B cell (primary cell): ENCODE measurements around the gene USP20. TPM values are rescaled to one million over a fixed set of nuclear protein-coding genes. Genes with fewer than 3 reads are reported as not detected.

Experiments used
- ATAC-seq: fragments of 200-7000 bp; cut with Tn5 transposase; one replicate; pipeline ENCODE4 v1.10.0; 2021; ENCODE audit warnings: low read depth, mild to moderate bottlenecking, moderate number of reproducible peaks, moderate library complexity
- CTCF ChIA-PET: fragments of 350-600 bp; sonication (Branson Sonifier 250); formaldehyde crosslinking; loops from one replicate; lab custom pipeline; 2021; ENCODE audit warnings: antibody characterized with exemption, inconsistent platforms; lab: Charles Lee
- POLR2A ChIA-PET: fragments of 350-600 bp; sonication (Branson Sonifier 250); formaldehyde crosslinking; loops from one replicate; lab custom pipeline; 2021; ENCODE audit warnings: antibody characterized with exemption; lab: Charles Lee
- DNase-seq: peaks from one replicate; pipeline ENCODE4 v3.0.0; 2013
- H2AFZ ChIP-seq: 2 replicates; pipeline ENCODE4 v1.6.1; 2012; ENCODE audit warnings: mild to moderate bottlenecking, low read depth, low read length; ENCODE audit not compliant: insufficient read depth, poor library complexity, severe bottlenecking
- H3K27ac ChIP-seq, 2 donors: 1 replicate in 1 of 2; 2 replicates in 1 of 2; pipeline ENCODE4 v1.5.1; 2012 to 2013; ENCODE audit warnings: low read length in 2 of 2, mild to moderate bottlenecking in 2 of 2, moderate library complexity in 1 of 2
- H3K27me3 ChIP-seq, 4 experiments: fragments of 200-600 bp in 1 of 4; sonication (generic) in 1 of 4; replicated peaks in 1 of 4; 1 replicate in 2 of 4; 2 replicates in 2 of 4; pipeline versions ENCODE4 v1.6.1 to v1.7.0; 2013 to 2016; ENCODE audit warnings: low read length in 3 of 4, mild to moderate bottlenecking in 2 of 4, mixed read lengths in 1 of 4, moderate library complexity in 1 of 4; ENCODE audit not compliant: insufficient read depth in 4 of 4, control insufficient read depth in 3 of 4; ENCODE audit errors: control extremely low read depth in 1 of 4
- H3K36me3 ChIP-seq, 2 experiments: replicated peaks in 1 of 2; 1 replicate in 1 of 2; 2 replicates in 1 of 2; pipeline versions ENCODE4 v1.6.1 to v1.7.1; 2013; ENCODE audit warnings: low read length in 1 of 2; ENCODE audit not compliant: insufficient read depth in 2 of 2, control insufficient read depth in 1 of 2; ENCODE audit errors: control extremely low read depth in 1 of 2, extremely low read depth in 1 of 2
- H3K4me1 ChIP-seq, 2 donors: fragments of 200-600 bp in 1 of 2; sonication (generic) in 1 of 2; 1 replicate in 1 of 2; 2 replicates in 1 of 2; pipeline versions ENCODE4 v1.5.1 to v1.6.1; 2013 to 2017; ENCODE audit warnings: low read length in 2 of 2; ENCODE audit not compliant: control insufficient read depth in 2 of 2, insufficient read depth in 2 of 2
- H3K4me2 ChIP-seq: replicated peaks from 2 replicates; pipeline ENCODE3; 2012; ENCODE audit warnings: mild to moderate bottlenecking, low read depth, low read length; ENCODE audit not compliant: poor library complexity, severe bottlenecking
- H3K4me3 ChIP-seq, 5 experiments: fragments of 200-600 bp in 1 of 5; sonication (generic) in 1 of 5; 1 replicate in 3 of 5; 2 replicates in 2 of 5; pipeline versions ENCODE4 v1.5.1 to v1.7.0; 2011 to 2016; ENCODE audit warnings: low read length in 4 of 5, mild to moderate bottlenecking in 4 of 5, low read depth in 2 of 5, control low read depth in 1 of 5, moderate library complexity in 1 of 5; ENCODE audit not compliant: insufficient read depth in 1 of 5; ENCODE audit errors: control extremely low read depth in 1 of 5, extremely low read depth in 1 of 5
- H3K79me2 ChIP-seq: fragments of 200-600 bp; sonication (generic); one replicate; pipeline ENCODE4 v1.6.0; 2016; ENCODE audit warnings: low read length; ENCODE audit not compliant: control insufficient read depth, insufficient read depth
- H3K9ac ChIP-seq: fragments of 200-600 bp; sonication (generic); 2 replicates; pipeline ENCODE4 v1.6.1; 2017; ENCODE audit warnings: mild to moderate bottlenecking, low read length, moderate library complexity
- H3K9me3 ChIP-seq, 3 donors: one replicate each; pipeline versions ENCODE4 v1.6.1 to v1.7.1; 2013; ENCODE audit warnings: low read length in 2 of 3; ENCODE audit not compliant: control insufficient read depth in 2 of 3, insufficient read depth in 1 of 3; ENCODE audit errors: control extremely low read depth in 1 of 3
- H4K20me1 ChIP-seq: 2 replicates; pipeline ENCODE4 v1.6.0; 2012; ENCODE audit warnings: mild to moderate bottlenecking, low read length; ENCODE audit not compliant: insufficient read depth, control insufficient read depth, poor library complexity, severe bottlenecking
- H3K27ac Mint-ChIP-seq: one replicate; pipeline ENCODE4 v1.8.0; 2021; ENCODE audit warnings: mixed read lengths
- H3K27me3 Mint-ChIP-seq: one replicate; pipeline ENCODE4 v1.8.0; 2021; ENCODE audit warnings: mixed read lengths
- H3K4me1 Mint-ChIP-seq: one replicate; pipeline ENCODE4 v1.8.0; 2021; ENCODE audit warnings: mixed read lengths
- H3K4me3 Mint-ChIP-seq: one replicate; pipeline ENCODE4 v1.8.0; 2021; ENCODE audit warnings: mixed read lengths
- H3K9me3 Mint-ChIP-seq: one replicate; pipeline ENCODE4 v1.8.0; 2022; ENCODE audit warnings: mixed read lengths; ENCODE audit not compliant: insufficient read depth
- EZH2 ChIP-seq: IDR thresholded peaks from 2 replicates; pipeline ENCODE4 v1.6.1; 2012; ENCODE audit warnings: borderline replicate concordance, low read depth, mild to moderate bottlenecking, moderate library complexity, low read length; ENCODE audit not compliant: insufficient read depth, poor library complexity, severe bottlenecking
- WGBS: methylation state at CpG from one replicate; pipeline ENCODE4 v1.1.5; 2013; ENCODE audit warnings: missing lambda C conversion rate; ENCODE audit not compliant: insufficient coverage; 5-methylcytosine and 5-hydroxymethylcytosine counted together
- intact Hi-C: fragments of 100-400 bp; cut with micrococcal nuclease; formaldehyde crosslinking; loops from one replicate; pipeline ENCODE4 v1.10.0; 2022
- polyA plus RNA-seq: library from polyadenylated mRNA; depleted of rRNA; stranded (reverse); fragments of >200 nt; gene quantifications from 2 replicates; pipeline ENCODE4 v1.2.3, GENCODE V29; 2012
- total RNA-seq, 2 donors: library from RNA; stranded (reverse); fragments of 120-200 nt in 1 of 2; gene quantifications; 1 replicate in 1 of 2; 2 replicates in 1 of 2; pipeline versions ENCODE4 v1.2.3 to v1.2.4, GENCODE V29; 2013 to 2022
- TF ChIP-seq, protein P1 (sequence below): fragments of 200-600 bp; IDR thresholded peaks from one replicate; pipeline ENCODE4 v1.8.0; 2022; ENCODE audit warnings: antibody characterized with exemption, mild to moderate bottlenecking

Gene USP20
- total and polyA plus RNA-seq, 2 donors (not counting 1 experiment from before 2014, with no cell fraction given): 49.5 to 72.6 TPM

DNA sequence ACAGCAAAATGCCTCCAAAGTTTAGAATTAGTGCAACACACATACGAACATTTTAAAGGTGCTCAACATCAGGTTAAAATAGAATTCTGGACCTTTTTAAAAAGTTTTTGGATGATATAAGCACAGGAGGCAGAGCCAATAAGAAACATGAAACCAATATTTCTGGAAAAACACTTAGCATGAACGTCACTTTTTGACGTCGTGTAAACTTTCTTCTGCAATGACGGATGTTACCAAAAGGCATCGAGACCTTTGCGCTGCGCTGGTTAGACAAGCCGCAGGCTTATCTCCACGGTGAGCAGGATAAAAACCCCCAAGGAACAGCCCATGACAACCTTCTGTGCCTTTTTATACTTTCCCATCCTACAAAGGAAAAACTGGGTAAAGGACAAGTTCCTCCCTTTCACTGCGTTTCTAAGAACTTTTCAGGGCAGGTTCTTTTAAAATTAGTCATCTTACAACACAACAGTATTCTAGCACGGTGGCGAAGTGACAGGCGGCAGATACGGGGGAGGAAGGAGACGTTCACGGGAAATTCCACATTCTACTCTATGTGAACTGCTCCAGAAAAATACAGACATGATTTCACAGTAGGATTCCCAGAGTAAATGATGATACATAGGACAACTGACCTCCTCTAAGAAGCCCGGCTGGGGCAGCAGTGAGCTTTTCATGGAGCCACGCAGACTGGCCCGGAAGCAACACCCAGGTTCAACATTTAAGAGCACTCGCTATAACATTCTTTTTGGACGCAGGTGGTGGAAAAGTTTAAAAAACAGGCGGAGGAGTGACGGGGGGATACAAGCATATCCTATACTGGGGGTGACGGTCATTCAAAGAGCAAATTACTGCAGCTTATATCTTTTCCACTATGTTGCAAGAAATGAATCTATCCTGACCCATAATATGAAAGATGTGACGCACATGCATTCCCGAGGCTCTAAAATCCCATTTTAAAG lies 52.4 kb downstream of the USP20 start:
- H3K27ac ChIP-seq: peak overlapping the region; percentile 86 to 90
- ChIA-PET CTCF (interaction anchor here (0.8 to 5.3 kb wide), 14 partner anchors 10 to 220 kb away, joined by 3 to 23 read pairs (median 4); no protein-coding TSS in a partner anchor), POLR2A (interaction anchor here (0.6 to 2.3 kb wide), 9 partner anchors 11 to 777 kb away, joined by 3 to 18 read pairs (median 5); partner anchors contain the start of genes CRAT, GPR107 and PTPA)
- DNase-seq (peak; percentile 70), ATAC-seq (no peak)
- H3K79me2 ChIP-seq: peaks cover 25% of the 10 kb centered on the region
- peak overlapping the region; percentile 99 for H3K4me2 ChIP-seq
- H4K20me1 ChIP-seq: no peaks in the 10 kb centered on the region
- Mint-ChIP-seq H3K9me3 (no peaks in the 10 kb centered on the region), H3K27ac (peak overlapping the region; percentile 97), H3K4me3 (peak overlapping the region; percentile 95), H3K4me1 (peaks cover 85% of the 10 kb centered on the region), H3K27me3 (no peaks in the 10 kb centered on the region)
- H3K4me3 ChIP-seq: peak overlapping the region; percentile 24 to 70 (median 52)
- H2AFZ ChIP-seq: no peak overlapping the region
- WGBS: 20% methylated on average over 6 of the region's 27 CpGs
- peaks cover 76 to 88% of the 10 kb centered on the region in 2 donors for H3K4me1 ChIP-seq
- H3K27me3 ChIP-seq: no peaks in the 10 kb centered on the region
- peak overlapping the region; percentile 71 for H3K9ac ChIP-seq
- no peak for TF ChIP-seq EZH2
- TF ChIP-seq, protein P1, sequence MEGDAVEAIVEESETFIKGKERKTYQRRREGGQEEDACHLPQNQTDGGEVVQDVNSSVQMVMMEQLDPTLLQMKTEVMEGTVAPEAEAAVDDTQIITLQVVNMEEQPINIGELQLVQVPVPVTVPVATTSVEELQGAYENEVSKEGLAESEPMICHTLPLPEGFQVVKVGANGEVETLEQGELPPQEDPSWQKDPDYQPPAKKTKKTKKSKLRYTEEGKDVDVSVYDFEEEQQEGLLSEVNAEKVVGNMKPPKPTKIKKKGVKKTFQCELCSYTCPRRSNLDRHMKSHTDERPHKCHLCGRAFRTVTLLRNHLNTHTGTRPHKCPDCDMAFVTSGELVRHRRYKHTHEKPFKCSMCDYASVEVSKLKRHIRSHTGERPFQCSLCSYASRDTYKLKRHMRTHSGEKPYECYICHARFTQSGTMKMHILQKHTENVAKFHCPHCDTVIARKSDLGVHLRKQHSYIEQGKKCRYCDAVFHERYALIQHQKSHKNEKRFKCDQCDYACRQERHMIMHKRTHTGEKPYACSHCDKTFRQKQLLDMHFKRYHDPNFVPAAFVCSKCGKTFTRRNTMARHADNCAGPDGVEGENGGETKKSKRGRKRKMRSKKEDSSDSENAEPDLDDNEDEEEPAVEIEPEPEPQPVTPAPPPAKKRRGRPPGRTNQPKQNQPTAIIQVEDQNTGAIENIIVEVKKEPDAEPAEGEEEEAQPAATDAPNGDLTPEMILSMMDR: no peak
- intact Hi-C loops: loop anchor here (1.0 to 5.0 kb wide), 9 partner anchors 13 to 747 kb away; partner anchors contain the start of genes C9orf78 and USP20
- peaks cover 0 to 8% (median 0%) of the 10 kb centered on the region in 3 donors for H3K9me3 ChIP-seq
- peaks cover 0 to 9% of the 10 kb centered on the region in 2 experiments for H3K36me3 ChIP-seq
